GM18508 (cell line): ENCODE data around the gene TMCC2.
"Not testable (repeated sequence)": the region's sequence is repeated elsewhere in the genome, so short reads cannot be mapped to it uniquely, and the experiment has no call there.

ENCODE experiments used
- ATAC-seq: cut with Tn5 transposase; IDR thresholded peaks from one replicate; pipeline ENCODE4 v1.9.1; 2021; ENCODE audit warnings: moderate number of reproducible peaks; ENCODE audit not compliant: insufficient read depth, unreplicated experiment

Gene TMCC2

GRCh38 chr1:205274041-205274691 lies 46.4 kb downstream of the TMCC2 start:
- no peak for ATAC-seq

DNA sequence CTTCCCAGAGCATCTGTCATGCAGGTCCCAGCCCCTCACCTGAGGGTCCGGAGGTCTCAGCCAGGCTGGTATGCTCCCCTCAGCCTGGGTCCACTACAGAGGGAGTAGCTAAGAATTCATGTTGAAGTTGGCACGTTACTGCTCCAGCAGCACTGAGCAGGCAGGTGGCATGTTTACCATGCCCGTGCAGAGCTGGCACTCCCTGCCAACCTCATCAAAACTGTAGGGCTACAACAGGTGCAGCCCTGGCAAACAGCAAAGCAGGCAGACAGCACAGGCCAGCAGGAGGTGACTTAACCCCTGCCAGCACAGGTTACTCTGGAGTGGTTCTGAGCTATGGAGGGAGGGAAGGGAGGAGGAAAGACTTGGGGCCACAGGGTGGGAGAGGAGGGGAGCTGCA lies 47.4 kb downstream of the TMCC2 start:
- ATAC-seq, result no peak

DNA sequence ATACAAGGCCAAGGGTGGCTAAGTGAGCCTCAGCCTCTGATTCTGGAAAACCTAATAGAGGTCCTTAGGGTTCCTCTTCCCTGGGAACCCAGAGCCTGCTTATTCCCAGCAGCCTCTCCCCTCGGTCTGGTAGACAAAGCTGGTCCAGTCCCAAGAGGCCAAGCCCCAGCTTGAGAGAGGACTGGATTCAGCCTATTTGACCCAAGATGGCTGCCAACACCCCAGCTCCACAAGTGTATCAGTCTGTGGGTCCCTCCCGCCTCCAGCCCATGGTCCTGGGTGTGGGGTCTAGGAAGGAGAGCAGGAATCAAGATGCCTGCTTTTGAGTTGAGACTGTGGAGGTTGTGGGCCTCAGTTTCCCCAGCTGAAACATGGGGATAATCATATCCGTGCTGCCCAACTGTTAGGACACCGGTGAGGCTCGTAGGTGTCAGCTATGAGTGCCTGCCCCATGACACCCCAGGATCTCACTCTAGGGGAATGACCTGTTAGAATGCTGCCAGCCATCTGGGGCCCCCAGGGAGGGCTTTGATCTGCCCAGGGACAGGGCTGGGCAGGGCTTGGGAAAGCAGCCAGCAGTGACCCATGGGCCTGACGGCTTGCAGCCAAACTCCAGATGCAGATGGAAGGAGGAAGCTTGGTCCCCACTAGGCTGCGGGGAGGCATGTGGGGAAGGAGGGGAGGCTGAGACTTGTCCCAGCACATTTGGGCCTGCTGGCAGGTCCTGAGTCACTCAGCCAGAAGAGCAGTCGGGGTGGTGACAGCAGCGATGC lies 48.4 kb downstream of the TMCC2 start:
- no peak for ATAC-seq

DNA sequence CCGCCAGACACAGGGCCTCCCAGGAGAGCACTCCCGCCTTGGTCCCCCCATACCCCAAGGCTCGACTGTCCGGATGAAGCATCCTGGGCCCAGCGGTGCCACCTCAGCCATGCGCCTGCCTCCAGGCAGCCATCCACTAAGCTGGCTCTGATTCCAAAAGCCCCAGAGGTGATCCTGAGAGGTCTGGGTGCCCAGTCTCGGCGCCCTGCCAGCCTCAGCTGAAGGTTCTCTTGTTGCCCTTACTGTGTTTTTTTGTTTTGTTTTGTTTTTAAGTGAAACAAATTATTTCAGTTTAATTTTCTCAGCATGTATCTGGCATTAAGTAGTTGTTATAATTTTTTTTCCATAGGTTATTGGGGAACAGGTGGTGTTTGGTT lies 48.9 kb downstream of the TMCC2 start:
- no peak for ATAC-seq

DNA sequence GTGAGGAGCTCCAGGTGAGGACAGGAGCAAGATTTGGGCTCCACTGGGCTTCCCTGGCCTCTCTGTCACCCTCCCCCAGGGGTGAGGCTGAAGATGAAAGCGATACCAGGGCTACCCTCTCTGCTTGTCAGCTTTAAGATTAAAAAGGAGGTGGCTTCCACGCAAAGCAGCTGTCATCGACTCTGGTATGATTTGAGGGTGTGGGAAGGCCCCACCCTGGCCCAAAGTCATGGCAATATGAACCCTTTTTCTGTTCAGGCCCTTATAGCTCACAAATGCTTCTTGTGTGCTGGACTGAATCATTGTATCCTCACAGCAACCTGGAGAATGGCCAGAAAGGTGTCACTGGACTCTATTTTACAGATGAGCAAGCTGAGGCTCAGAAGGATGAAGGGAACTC lies 52.2 kb downstream of the TMCC2 start:
- no peak for ATAC-seq

DNA sequence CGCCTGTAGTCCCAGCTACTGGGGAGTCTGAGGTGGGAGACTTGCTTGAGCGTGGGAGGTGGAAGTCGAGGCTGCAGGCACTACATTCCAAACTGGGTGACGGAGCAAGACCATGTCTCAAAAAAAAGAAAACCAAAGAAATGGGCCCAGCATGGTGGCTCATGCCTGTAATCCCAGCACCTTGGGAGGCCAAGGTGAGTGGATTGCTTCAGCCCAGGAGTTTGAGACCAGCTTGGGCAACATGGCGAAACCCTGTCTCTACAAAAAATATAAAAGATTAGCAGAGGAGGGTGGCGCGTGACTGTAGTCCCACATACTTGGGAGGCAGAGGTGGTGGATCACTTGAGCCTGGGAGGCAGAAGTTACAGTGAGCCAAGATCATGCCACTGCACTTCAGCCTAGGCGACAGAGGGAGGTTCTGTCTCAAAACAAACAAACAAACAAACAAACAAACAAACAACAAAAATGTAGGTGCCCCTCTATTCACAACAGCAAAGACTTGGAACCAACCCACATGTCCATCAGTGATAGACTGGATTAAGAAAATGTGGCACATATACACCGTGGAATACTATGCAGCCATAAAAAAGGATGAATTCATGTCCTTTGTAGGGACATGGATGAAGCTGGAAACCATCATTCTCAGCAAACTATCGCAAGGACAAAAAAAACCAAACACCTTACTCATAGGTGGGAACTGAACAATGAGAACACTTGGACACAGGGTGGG lies 53.1 kb downstream of the TMCC2 start:
- not testable (repeated sequence) for ATAC-seq

GRCh38 chr1:205283270-205284147 lies 55.8 kb downstream of the TMCC2 start:
- no peak for ATAC-seq

GRCh38 chr1:205284420-205285144 lies 56.8 kb downstream of the TMCC2 start:
- no peak for ATAC-seq

GRCh38 chr1:205285381-205286101 lies 57.8 kb downstream of the TMCC2 start:
- ATAC-seq, result peak; percentile 31

GRCh38 chr1:205286335-205286950 lies 58.7 kb downstream of the TMCC2 start:
- ATAC-seq, result no peak

DNA sequence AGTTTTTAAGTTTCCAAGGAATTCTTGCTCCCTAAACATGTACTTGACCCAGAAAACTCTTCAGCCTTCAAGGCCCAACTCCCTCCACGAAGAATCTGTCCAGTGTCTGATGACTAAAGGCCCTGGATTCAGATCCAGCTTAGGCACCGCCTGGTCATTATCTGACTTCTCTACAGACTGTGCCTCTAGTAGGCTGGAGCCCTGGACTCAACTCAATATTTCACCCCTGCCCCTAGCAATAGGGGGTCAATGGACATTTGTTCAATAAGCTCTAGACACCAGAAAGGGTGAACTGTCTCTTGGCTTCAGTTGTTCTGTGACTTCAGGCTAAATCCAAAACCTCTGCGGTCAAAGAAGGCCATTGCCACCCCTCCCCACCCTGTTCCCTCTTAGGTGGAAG lies 59.3 kb downstream of the TMCC2 start:
- no peak for ATAC-seq

GRCh38 chr1:205287767-205288559 lies 60.2 kb downstream of the TMCC2 start:
- ATAC-seq, result peak; percentile 57

DNA sequence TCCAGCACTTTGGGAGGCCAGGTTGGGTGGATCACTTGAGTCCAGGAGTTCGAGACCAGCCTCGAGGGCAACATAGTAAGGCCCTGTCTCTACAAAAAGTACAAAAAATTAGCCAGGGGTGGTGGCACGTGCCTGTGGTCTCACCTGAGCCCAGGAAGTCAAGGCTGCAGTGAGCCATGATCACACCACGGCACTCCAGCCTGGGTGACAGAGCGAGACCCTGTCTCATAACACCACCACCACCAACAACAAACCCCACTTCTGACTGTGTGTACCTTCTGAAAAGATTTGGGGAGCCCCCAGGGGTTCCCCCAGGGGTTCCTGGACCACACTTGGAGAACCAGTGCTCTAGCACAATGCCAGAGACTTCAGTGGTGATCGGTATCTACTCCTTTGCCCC lies 63.9 kb downstream of the TMCC2 start:
- ATAC-seq, result no peak

GRCh38 chr1:205293350-205294074 lies 65.8 kb downstream of the TMCC2 start:
- no peak for ATAC-seq

DNA sequence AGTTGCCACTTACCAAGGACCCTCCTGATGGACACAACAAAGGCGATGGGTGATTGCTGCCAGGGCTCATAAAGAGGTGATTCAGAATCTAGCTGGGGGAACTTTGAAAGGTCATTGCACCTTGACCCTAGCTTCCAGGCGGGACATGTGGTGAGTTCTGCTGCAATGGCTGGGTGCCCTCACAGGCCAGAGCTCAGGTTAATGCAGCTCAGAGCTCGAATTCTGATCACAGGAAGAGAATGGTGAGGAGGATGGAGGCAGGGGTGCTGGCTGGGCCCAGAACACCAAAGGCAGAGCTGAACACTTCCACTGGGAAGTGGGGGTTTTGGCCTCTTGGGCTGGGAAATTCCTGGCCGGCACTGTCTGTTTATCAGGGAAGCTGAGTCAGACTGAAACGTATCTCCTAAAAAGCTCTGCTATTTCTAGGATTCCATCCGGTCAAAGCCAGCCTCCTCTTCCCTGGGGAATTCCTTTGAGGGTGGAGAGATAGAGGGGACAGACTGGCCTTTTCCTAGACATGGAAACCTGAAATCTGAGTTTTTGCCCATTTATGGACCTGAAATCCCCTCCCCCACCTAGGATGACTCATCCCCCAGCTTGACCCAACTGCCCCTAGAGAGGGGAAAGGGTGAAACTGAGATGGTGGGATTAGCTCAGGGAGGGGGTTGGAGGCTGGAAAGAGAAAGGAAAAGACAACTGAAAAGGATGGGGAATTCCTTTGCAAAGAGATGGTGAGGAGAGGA lies 66.6 kb downstream of the TMCC2 start:
- no peak for ATAC-seq

DNA sequence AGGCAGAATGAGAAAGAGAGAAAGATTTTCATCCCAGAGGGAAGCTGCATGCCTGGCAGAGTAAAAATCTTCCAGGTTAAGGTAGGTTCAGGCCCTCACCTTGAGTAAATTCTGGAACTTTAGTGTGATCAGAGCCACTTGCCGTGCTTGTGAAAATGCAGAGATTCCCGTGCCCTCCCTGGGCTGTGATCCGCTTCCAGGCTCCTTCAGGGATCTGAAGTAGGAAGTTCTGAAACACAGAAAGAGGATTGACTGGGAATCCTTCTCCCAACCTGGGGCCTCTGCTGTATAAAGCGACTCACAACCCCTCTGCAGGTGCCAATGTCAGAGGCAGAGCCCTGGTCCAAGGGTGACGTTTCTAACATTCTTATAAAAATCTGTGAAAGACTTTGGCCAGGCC lies 67.2 kb downstream of the TMCC2 start:
- no peak for ATAC-seq

GRCh38 chr1:205296154-205296553 lies 68.4 kb downstream of the TMCC2 start:
- no peak for ATAC-seq
